GM12878 (cell line): ENCODE data around the gene ACTR8. TPM values are rescaled to one million over a fixed set of nuclear protein-coding genes. Genes with fewer than 3 reads are reported as not detected.

Experiments used
- ATAC-seq: fragments of 200-7000 bp; cut with Tn5 transposase; 3 replicates; pipeline ENCODE4 v1.9.1; 2020; ENCODE audit warnings: mild to moderate bottlenecking, moderate library complexity
- BruUV-seq: library from RNA; stranded (reverse); fragments of 400-500 nt; replicated peaks from 2 replicates; lab custom pipeline; 2021; lab: Mats Ljungman, UMichigan
- CTCF ChIA-PET: fragments of 300-600 bp; sonication (Branson Sonifier 250); formaldehyde crosslinking; extraction: SDS; loops from one replicate; lab custom pipeline; 2021; ENCODE audit warnings: inconsistent platforms; lab: Yijun Ruan, JAX
- POLR2A ChIA-PET: fragments of 350-600 bp; formaldehyde crosslinking; extraction: SDS; loops from one replicate; lab custom pipeline; 2021; ENCODE audit warnings: inconsistent platforms; lab: Charles Lee
- RAD21 ChIA-PET: fragments of 300-600 bp; sonication (Branson Sonifier 250); formaldehyde crosslinking; loops from one replicate; lab custom pipeline; 2023; ENCODE audit warnings: antibody characterized with exemption; ENCODE audit not compliant: unreplicated experiment; lab: Charles Lee
- SMC1A ChIA-PET: fragments of 300-600 bp; sonication (Branson Sonifier 250); formaldehyde crosslinking; loops from one replicate; lab custom pipeline; 2023; ENCODE audit not compliant: unreplicated experiment, uncharacterized antibody; lab: Charles Lee
- DNase-seq: peaks from one replicate; pipeline ENCODE4 v3.0.0-alpha.2; 2011; ENCODE audit warnings: low read depth, low spot score
- FAIRE-seq: peaks from 3 replicates; lab custom pipeline; 2011; peaks lifted over from hg19 to GRCh38; lab: Jason Lieb, UNC
- H2AFZ ChIP-seq: 2 replicates; pipeline ENCODE4 v1.6.0; 2011; ENCODE audit warnings: low read depth, low read length, control low read depth; ENCODE audit not compliant: control insufficient read depth
- H3K27ac ChIP-seq: 2 replicates; pipeline ENCODE4 v1.5.1; 2011; ENCODE audit warnings: control low read depth; ENCODE audit not compliant: control insufficient read depth, insufficient read depth
- H3K27me3 ChIP-seq, 2 experiments: replicated peaks in 1 of 2; 2 replicates each; pipeline versions ENCODE4 v1.6.0 to v1.6.1; 2011; ENCODE audit warnings: low read length in 1 of 2; ENCODE audit not compliant: control insufficient read depth in 2 of 2, insufficient read depth in 2 of 2
- H3K36me3 ChIP-seq, 2 experiments: 2 replicates each; pipeline ENCODE4 v1.5.1; 2011; ENCODE audit warnings: low read length in 1 of 2; ENCODE audit not compliant: control insufficient read depth in 2 of 2, insufficient read depth in 2 of 2
- H3K4me1 ChIP-seq: 2 replicates; pipeline ENCODE4 v1.6.1; 2011; ENCODE audit warnings: mild to moderate bottlenecking, low read length, moderate library complexity, mixed read lengths; ENCODE audit not compliant: control insufficient read depth, insufficient read depth
- H3K4me2 ChIP-seq: 2 replicates; pipeline ENCODE4 v1.6.0; 2011; ENCODE audit warnings: control low read depth; ENCODE audit not compliant: control insufficient read depth, insufficient read depth
- H3K4me3 ChIP-seq: fragments of 200-600 bp; sonication (generic); 2 replicates; pipeline ENCODE4 v1.5.1; 2016
- H3K79me2 ChIP-seq: 2 replicates; pipeline ENCODE4 v1.6.0; 2011; ENCODE audit warnings: low read length; ENCODE audit not compliant: control insufficient read depth, insufficient read depth
- H3K9ac ChIP-seq: 2 replicates; pipeline ENCODE4 v1.8.0; 2011; ENCODE audit warnings: low read length, control low read depth, mixed read lengths; ENCODE audit not compliant: control insufficient read depth, insufficient read depth
- H3K9me3 ChIP-seq: replicated peaks from 3 replicates; pipeline ENCODE4 v1.5.1; 2011; ENCODE audit warnings: mild to moderate bottlenecking, low read length; ENCODE audit not compliant: control insufficient read depth, insufficient read depth
- H4K20me1 ChIP-seq: 2 replicates; pipeline ENCODE4 v1.6.0; 2011; ENCODE audit not compliant: control insufficient read depth, insufficient read depth
- BHLHE40 ChIP-seq, 2 experiments: fragments of 450-650 bp in 1 of 2; IDR thresholded peaks; 2 replicates each; pipeline ENCODE4 v1.6.1; 2011 to 2017; ENCODE audit warnings: low read depth in 2 of 2, borderline replicate concordance in 1 of 2, improper control_type of control experiment in 1 of 2, low read length in 1 of 2, mild to moderate bottlenecking in 1 of 2
- BMI1 ChIP-seq: fragments of 450-650 bp; IDR thresholded peaks from 2 replicates; pipeline ENCODE4 v1.6.1; 2016; ENCODE audit warnings: mild to moderate bottlenecking, moderate library complexity, borderline replicate concordance
- CREM ChIP-seq: IDR thresholded peaks from 2 replicates; pipeline ENCODE4 v1.6.1; 2014; ENCODE audit warnings: antibody characterized with exemption, low read depth
- CUX1 ChIP-seq: IDR thresholded peaks from 2 replicates; pipeline ENCODE4 v1.6.1; 2012; ENCODE audit warnings: improper control_type of control experiment, low read depth, low read length; ENCODE audit not compliant: insufficient replicate concordance
- GABPA ChIP-seq: IDR thresholded peaks from 2 replicates; pipeline ENCODE4 v1.6.1; 2014; ENCODE audit warnings: antibody characterized with exemption, low read depth, mild to moderate bottlenecking, inconsistent platforms
- IKZF2 ChIP-seq, 2 experiments: fragments of 450-650 bp; IDR thresholded peaks; 2 replicates each; pipeline ENCODE4 v1.6.1; 2017; ENCODE audit warnings: mild to moderate bottlenecking in 2 of 2, moderate library complexity in 2 of 2
- IRF3 ChIP-seq: fragments of 450-650 bp; IDR thresholded peaks from 2 replicates; pipeline ENCODE4 v1.6.1; 2014; ENCODE audit warnings: mild to moderate bottlenecking
- MTA3 ChIP-seq: IDR thresholded peaks from 2 replicates; pipeline ENCODE4 v1.6.1; 2012; ENCODE audit warnings: low read length, inconsistent platforms, borderline replicate concordance
- PBX3 ChIP-seq: IDR thresholded peaks from 2 replicates; pipeline ENCODE4 v1.6.1; 2011; ENCODE audit warnings: mild to moderate bottlenecking, low read depth, low read length, moderate library complexity; ENCODE audit not compliant: insufficient replicate concordance
- SUPT20H ChIP-seq: IDR thresholded peaks from 2 replicates; pipeline ENCODE4 v1.6.1; 2011; ENCODE audit warnings: low read depth, mild to moderate bottlenecking, low read length, moderate library complexity, borderline replicate concordance; ENCODE audit not compliant: control insufficient read depth
- TBL1XR1 ChIP-seq: IDR thresholded peaks from 2 replicates; pipeline ENCODE4 v1.6.1; 2012; ENCODE audit warnings: low read depth, low read length, improper control_type of control experiment
- ZNF217 ChIP-seq: fragments of 450-650 bp; IDR thresholded peaks from 2 replicates; pipeline ENCODE4 v1.6.1; 2017; ENCODE audit warnings: antibody characterized with exemption, mild to moderate bottlenecking
- WGBS: methylation state at CpG from one replicate; pipeline ENCODE4 v1.1.6; 2016; ENCODE audit warnings: low lambda C conversion rate; ENCODE audit not compliant: insufficient replicate concordance, insufficient coverage; ENCODE audit errors: missing lambda C conversion rate; 5-methylcytosine and 5-hydroxymethylcytosine counted together
- in situ Hi-C: fragments of 300-500 bp; cut with MboI; formaldehyde crosslinking; loops from 9 replicates; pipeline ENCODE4 v1.14.3; 2018; ENCODE audit warnings: mixed read lengths
- intact Hi-C: fragments of 100-400 bp; cut with micrococcal nuclease; formaldehyde crosslinking; loops from one replicate; pipeline ENCODE4 v1.14.2; 2022; ENCODE audit not compliant: unreplicated experiment
- polyA plus RNA-seq, 11 experiments: library from polyadenylated mRNA; depleted of rRNA in 4 of 11; unstranded in 6 of 11; stranded (reverse) in 5 of 11; fragments of >200 nt; fragmentation: Nextera tagmentation in 4 of 11; fragmentation: Illumina TruSeq in 1 of 11; extraction: Ambion mirVana in 4 of 11; extraction: Trizol in 1 of 11; gene quantifications; 1 replicate in 1 of 11; 2 replicates in 10 of 11; pipeline versions ENCODE4 v1.2.1 to v1.2.3, GENCODE V29; 2011 to 2016; ENCODE audit warnings: inconsistent platforms in 2 of 11, missing spikeins in 2 of 11, low read depth in 1 of 11
- total RNA-seq, 4 experiments: library from RNA; depleted of rRNA in 3 of 4; stranded (reverse); fragments of >200 nt in 3 of 4; fragmentation: Illumina TruSeq in 1 of 4; extraction: Trizol in 1 of 4; gene quantifications; 2 replicates each; pipeline versions ENCODE4 v1.2.1 to v1.2.3, GENCODE V29; 2013 to 2021
- TF ChIP-seq, protein P1 (sequence below), 3 experiments: IDR thresholded peaks in 2 of 3; conservative IDR thresholded peaks in 1 of 3; 2 replicates each; pipeline ENCODE4 v1.5.1; 2011; ENCODE audit warnings: low read depth in 3 of 3, low read length in 3 of 3, mild to moderate bottlenecking in 3 of 3, control low read depth in 2 of 3, moderate library complexity in 2 of 3, inconsistent platforms in 1 of 3, mixed read lengths in 1 of 3; ENCODE audit not compliant: control insufficient read depth in 2 of 3, insufficient read depth in 1 of 3; ENCODE audit errors: extremely low read depth in 1 of 3

The ACTR8 gene
- total and polyA plus RNA-seq, 10 of the 15 experiments (the other 5 are each of a cell fraction or from before 2014, with no cell fraction given), result 5.3 to 35.7 (median 26.4) TPM

DNA sequence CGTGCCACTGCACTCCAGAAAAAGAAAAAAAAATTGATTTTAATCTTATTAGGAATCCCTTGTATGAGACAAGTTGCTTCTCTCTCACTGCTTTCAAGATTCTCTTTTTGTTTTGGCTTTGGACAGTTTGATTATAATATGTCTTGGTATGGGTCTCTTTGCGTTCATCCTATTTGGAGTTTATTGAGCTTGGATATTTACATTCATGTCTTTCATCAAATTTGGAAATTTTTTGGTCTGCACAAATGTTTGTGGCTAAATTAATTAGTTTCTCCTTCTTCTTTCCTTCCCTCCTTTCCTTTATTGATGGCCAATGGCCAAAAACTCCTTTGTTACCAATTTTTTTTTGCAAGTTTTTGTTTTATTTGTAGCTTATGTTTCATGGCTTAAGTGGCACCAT lies 37.8 kb upstream of the ACTR8 start:
- SMC1A ChIA-PET, result interaction anchor here (0.7 to 1.9 kb wide), 6 partner anchors 22 to 242 kb away, joined by 3 to 4 read pairs (median 4); partner anchors contain the start of gene SELENOK
- Histone ChIP-seq H3K4me2 (no peak overlapping the region), H3K36me3 (no peaks in the 10 kb centered on the region), H3K4me1 (no peaks in the 10 kb centered on the region), H3K79me2 (no peaks in the 10 kb centered on the region), H3K9ac (no peak overlapping the region), H3K27ac (no peak overlapping the region), H3K4me3 (no peak overlapping the region), H2AFZ (no peak overlapping the region), H4K20me1 (no peaks in the 10 kb centered on the region), H3K9me3 (no peaks in the 10 kb centered on the region), H3K27me3 (no peaks in the 10 kb centered on the region)
- no peak for ATAC-seq
- RAD21 ChIA-PET, result interaction anchor here (0.8 kb wide), 1 partner anchor 187 kb away, joined by 3 read pairs; no protein-coding TSS in a partner anchor
- POLR2A ChIA-PET, result interaction anchor here (0.7 kb wide), 1 partner anchor 171 kb away, joined by 4 read pairs; no protein-coding TSS in a partner anchor
- intact Hi-C loops (loop anchor here (5.0 kb wide), 2 partner anchors 187 to 542 kb away; no protein-coding TSS in a partner anchor), in situ Hi-C loops (no loop called here)
- WGBS, result 53% methylated on average over 2 of the region's 2 CpGs
- CTCF ChIA-PET, result interaction anchor here (1.3 to 2.1 kb wide), 3 partner anchors 19 to 232 kb away, joined by 3 to 11 read pairs (median 3); no protein-coding TSS in a partner anchor
- no peak for DNase-seq
- no peak for FAIRE-seq
- no TSS peak for BruUV-seq
- TF ChIP-seq, protein P1, sequence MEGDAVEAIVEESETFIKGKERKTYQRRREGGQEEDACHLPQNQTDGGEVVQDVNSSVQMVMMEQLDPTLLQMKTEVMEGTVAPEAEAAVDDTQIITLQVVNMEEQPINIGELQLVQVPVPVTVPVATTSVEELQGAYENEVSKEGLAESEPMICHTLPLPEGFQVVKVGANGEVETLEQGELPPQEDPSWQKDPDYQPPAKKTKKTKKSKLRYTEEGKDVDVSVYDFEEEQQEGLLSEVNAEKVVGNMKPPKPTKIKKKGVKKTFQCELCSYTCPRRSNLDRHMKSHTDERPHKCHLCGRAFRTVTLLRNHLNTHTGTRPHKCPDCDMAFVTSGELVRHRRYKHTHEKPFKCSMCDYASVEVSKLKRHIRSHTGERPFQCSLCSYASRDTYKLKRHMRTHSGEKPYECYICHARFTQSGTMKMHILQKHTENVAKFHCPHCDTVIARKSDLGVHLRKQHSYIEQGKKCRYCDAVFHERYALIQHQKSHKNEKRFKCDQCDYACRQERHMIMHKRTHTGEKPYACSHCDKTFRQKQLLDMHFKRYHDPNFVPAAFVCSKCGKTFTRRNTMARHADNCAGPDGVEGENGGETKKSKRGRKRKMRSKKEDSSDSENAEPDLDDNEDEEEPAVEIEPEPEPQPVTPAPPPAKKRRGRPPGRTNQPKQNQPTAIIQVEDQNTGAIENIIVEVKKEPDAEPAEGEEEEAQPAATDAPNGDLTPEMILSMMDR (IDR thresholded peaks at IDR 0.05 in 2 of 3, conservative IDR thresholded peaks at IDR 0.05 in 1 of 3; ENCODE audit: control insufficient read depth in 2 of 3, extremely low read depth in 1 of 3, insufficient read depth in 1 of 3, low read depth in 3 of 3, low read length in 3 of 3), result no peak
- TF ChIP-seq CREM, result no peak
- no peak for TF ChIP-seq ZNF217
- TF ChIP-seq CUX1, result no peak
- TF ChIP-seq IRF3, result no peak
- TF ChIP-seq PBX3, result no peak
- TF ChIP-seq TBL1XR1, result no peak
- no peak for TF ChIP-seq GABPA
- TF ChIP-seq MTA3, result no peak
- no peak for TF ChIP-seq SUPT20H
- no peak for TF ChIP-seq BHLHE40 (IDR thresholded peaks at IDR 0.05; ENCODE audit: borderline replicate concordance in 1 of 2, low read depth in 2 of 2, low read length in 1 of 2)
- no peak for TF ChIP-seq BMI1
- no peak for TF ChIP-seq IKZF2 (IDR thresholded peaks at IDR 0.05)
